MCF 10A (cell line): ENCODE results near the gene ZYG11A. TPM values are rescaled to one million over a fixed set of nuclear protein-coding genes. Genes with fewer than 3 reads are reported as not detected.

Experiments used
- BruUV-seq: library from RNA; stranded (reverse); fragments of 400-500 nt; replicated peaks from 2 replicates; lab custom pipeline; 2021; lab: Mats Ljungman, UMichigan
- CTCF ChIA-PET: fragments of 300-600 bp; sonication (Branson Sonifier 250); formaldehyde crosslinking; extraction: SDS; loops from one replicate; lab custom pipeline; 2021; ENCODE audit warnings: antibody characterized with exemption, inconsistent platforms; lab: Yijun Ruan, JAX
- POLR2A ChIA-PET: fragments of 300-600, 350-650 bp; sonication (Branson Sonifier 250); formaldehyde crosslinking; extraction: SDS; loops from one replicate; lab custom pipeline; 2020; ENCODE audit warnings: antibody characterized with exemption, inconsistent platforms; lab: Yijun Ruan, JAX
- DNase-seq: peaks from one replicate; pipeline ENCODE4 v3.0.0-alpha.2; 2018; ENCODE audit not compliant: unreplicated experiment
- H3K27ac Mint-ChIP-seq: one replicate; pipeline ENCODE4 v1.8.0; 2022; ENCODE audit warnings: mild to moderate bottlenecking, low read depth, mixed read lengths; ENCODE audit not compliant: unreplicated experiment
- H3K27me3 Mint-ChIP-seq: one replicate; pipeline ENCODE4 v1.8.0; 2022; ENCODE audit warnings: mixed read lengths; ENCODE audit not compliant: insufficient read depth, unreplicated experiment
- H3K36me3 Mint-ChIP-seq: one replicate; pipeline ENCODE4 v1.8.0; 2022; ENCODE audit warnings: mild to moderate bottlenecking, moderate library complexity, mixed read lengths; ENCODE audit not compliant: insufficient read depth, unreplicated experiment
- H3K4me1 Mint-ChIP-seq: one replicate; pipeline ENCODE4 v1.8.0; 2022; ENCODE audit warnings: mixed read lengths; ENCODE audit not compliant: insufficient read depth, unreplicated experiment
- H3K4me3 Mint-ChIP-seq: one replicate; pipeline ENCODE4 v1.8.0; 2022; ENCODE audit warnings: mild to moderate bottlenecking, moderate library complexity, mixed read lengths; ENCODE audit not compliant: unreplicated experiment
- H3K9me3 Mint-ChIP-seq: one replicate; pipeline ENCODE4 v1.8.0; 2022; ENCODE audit warnings: mixed read lengths; ENCODE audit not compliant: unreplicated experiment
- intact Hi-C: fragments of 100-400 bp; cut with micrococcal nuclease; formaldehyde crosslinking; loops from 2 replicates; pipeline ENCODE4 v1.14.1; 2022
- total RNA-seq: library from RNA; stranded (reverse); gene quantifications from 2 replicates; pipeline ENCODE4 v1.2.3, GENCODE V29; 2022
- TF ChIP-seq, protein P1 (sequence below): fragments of 200-600 bp; IDR thresholded peaks from one replicate; pipeline ENCODE4 v1.8.0; 2022; ENCODE audit warnings: antibody characterized with exemption, mild to moderate bottlenecking; ENCODE audit not compliant: unreplicated experiment

The ZYG11A gene
- total RNA-seq, 1 experiment from 2014 or later, result not detected

DNA sequence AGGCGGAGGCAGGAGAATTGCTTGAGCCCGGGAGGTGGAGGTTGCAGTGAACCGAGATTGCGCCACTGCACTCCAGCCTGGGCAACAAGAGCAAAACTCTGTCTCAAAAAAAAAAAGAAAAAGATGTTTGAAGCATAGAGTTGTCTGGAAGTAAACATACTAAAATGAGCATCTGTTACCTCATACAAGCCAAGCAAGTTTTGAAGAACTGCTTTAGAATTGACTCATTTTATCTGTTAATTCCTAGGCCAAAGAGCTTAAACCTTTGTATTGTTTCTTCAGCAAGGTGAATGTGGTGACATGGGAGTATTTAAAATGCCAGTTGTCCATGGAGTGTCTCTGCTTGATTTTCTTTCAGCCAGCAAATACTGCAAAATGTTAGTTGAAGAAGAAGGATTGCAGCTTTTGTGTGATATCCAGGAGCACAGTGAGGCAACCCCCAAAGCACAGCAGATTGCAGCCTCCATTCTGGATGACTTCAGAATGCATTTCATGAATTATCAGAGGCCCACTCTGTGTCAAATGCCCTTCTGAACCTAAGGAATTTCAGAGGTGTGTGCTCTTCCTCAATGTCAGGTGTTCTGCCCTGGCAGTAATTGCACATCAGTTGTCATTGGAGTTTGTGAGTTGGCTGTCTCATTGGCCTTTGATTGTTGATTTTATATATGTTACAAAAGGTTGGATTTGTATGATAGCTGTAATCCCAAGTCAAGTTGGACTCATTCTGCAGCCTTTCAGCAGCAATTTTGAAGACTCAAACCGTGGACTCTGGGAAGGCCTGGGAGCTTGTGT lies 50.1 kb downstream of the ZYG11A start:
- DNase-seq, result no peak
- POLR2A ChIA-PET, result interaction anchor here (0.6 to 1.4 kb wide), 2 partner anchors 13 to 16 kb away, joined by 3 read pairs; no protein-coding TSS in a partner anchor
- no peak overlapping the region for H3K27ac Mint-ChIP-seq
- intact Hi-C loops, result no loop called here
- no TSS peak for BruUV-seq
- TF ChIP-seq, protein P1, sequence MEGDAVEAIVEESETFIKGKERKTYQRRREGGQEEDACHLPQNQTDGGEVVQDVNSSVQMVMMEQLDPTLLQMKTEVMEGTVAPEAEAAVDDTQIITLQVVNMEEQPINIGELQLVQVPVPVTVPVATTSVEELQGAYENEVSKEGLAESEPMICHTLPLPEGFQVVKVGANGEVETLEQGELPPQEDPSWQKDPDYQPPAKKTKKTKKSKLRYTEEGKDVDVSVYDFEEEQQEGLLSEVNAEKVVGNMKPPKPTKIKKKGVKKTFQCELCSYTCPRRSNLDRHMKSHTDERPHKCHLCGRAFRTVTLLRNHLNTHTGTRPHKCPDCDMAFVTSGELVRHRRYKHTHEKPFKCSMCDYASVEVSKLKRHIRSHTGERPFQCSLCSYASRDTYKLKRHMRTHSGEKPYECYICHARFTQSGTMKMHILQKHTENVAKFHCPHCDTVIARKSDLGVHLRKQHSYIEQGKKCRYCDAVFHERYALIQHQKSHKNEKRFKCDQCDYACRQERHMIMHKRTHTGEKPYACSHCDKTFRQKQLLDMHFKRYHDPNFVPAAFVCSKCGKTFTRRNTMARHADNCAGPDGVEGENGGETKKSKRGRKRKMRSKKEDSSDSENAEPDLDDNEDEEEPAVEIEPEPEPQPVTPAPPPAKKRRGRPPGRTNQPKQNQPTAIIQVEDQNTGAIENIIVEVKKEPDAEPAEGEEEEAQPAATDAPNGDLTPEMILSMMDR, result no peak
- H3K9me3 Mint-ChIP-seq, result no peaks in the 10 kb centered on the region
- H3K4me3 Mint-ChIP-seq, result no peak overlapping the region
- H3K36me3 Mint-ChIP-seq, result peaks cover 11% of the 10 kb centered on the region
- CTCF ChIA-PET, result interaction anchor here (0.5 to 0.7 kb wide), 3 partner anchors 96 to 191 kb away, joined by 3 read pairs; no protein-coding TSS in a partner anchor
- H3K4me1 Mint-ChIP-seq, result peaks cover 6% of the 10 kb centered on the region
- no peaks in the 10 kb centered on the region for H3K27me3 Mint-ChIP-seq

DNA sequence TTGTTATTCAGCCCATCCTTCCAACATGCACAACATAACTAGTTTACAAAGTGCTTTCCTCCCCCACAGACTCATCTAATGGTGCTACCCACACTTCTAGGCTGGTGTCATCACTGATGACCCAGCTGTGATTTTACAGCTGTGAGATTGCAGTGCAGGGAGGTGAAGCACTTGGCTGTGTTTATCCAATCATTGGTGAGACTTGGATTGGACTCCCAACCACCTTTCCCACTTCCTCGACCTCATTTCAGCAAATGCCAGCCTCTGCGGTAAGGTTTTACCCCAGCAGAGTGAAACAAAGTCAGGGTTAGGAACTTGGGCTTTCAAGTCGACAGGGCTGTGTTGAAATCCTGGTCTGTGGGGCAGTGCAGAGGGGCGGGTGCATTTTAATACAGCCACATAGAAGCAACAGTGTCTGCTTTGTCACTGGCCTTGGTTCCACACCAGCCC lies 56.9 kb downstream of the ZYG11A start:
- BruUV-seq, result no TSS peak
- Mint-ChIP-seq H3K4me3 (no peak overlapping the region), H3K36me3 (peaks cover 6% of the 10 kb centered on the region), H3K27me3 (no peaks in the 10 kb centered on the region), H3K27ac (no peak overlapping the region), H3K9me3 (no peaks in the 10 kb centered on the region), H3K4me1 (no peaks in the 10 kb centered on the region)
- no peak for DNase-seq
- ChIA-PET POLR2A (no interaction called here), CTCF (no interaction called here)
- TF ChIP-seq, protein P1, result no peak
- intact Hi-C loops, result no loop called here

DNA sequence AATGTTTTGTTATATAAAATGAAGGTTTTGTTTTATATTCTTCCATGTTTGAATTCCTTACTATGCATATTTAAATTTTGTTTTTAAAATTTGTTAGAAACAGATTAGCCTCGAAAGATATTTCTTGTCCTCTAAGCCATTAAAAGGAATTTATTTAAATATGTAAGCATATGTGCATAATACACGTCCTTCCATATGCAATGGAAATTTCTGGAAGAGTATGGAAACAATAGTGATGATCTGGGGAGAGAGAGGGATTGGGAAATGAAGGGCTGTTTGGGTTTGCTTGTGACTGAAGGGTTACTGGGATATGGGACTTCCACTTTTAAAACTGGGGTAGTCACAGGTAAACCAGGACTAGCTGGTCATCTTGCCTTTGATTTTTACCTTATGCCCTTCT lies 57.8 kb downstream of the ZYG11A start:
- Mint-ChIP-seq H3K36me3 (peaks cover 12% of the 10 kb centered on the region), H3K4me1 (no peaks in the 10 kb centered on the region), H3K9me3 (no peaks in the 10 kb centered on the region), H3K27ac (no peak overlapping the region), H3K4me3 (no peak overlapping the region), H3K27me3 (no peaks in the 10 kb centered on the region)
- ChIA-PET POLR2A (interaction anchor here (1.0 kb wide), 1 partner anchor 14 kb away, joined by 3 read pairs; no protein-coding TSS in a partner anchor), CTCF (no interaction called here)
- TF ChIP-seq, protein P1, result no peak
- no TSS peak for BruUV-seq
- no peak for DNase-seq
- intact Hi-C loops, result no loop called here

DNA sequence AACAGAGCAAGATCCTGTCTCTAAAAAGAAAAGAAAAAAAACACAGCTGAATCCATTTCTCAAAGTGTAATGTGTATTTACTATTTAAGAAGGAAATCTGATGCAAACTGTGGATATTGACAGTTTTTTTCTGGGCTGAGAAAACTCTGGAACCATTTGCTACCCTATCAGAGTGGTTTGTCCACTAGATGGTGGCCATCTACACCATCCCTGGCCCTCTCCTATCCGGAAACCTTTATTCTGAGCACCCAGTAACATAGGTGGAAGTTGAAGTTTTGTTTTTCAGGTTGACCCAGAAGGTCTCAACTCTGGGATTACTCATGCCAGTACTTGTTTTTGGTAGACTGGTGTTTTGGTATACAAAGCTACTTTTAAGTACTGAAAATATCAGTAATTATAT lies 58.8 kb downstream of the ZYG11A start:
- intact Hi-C loops, result no loop called here
- no TSS peak for BruUV-seq
- H3K27ac Mint-ChIP-seq, result no peak overlapping the region
- no peaks in the 10 kb centered on the region for H3K27me3 Mint-ChIP-seq
- DNase-seq, result no peak
- no peak overlapping the region for H3K4me3 Mint-ChIP-seq
- ChIA-PET CTCF (interaction anchor here (0.6 to 1.0 kb wide), 2 partner anchors 281 to 285 kb away, joined by 3 to 4 read pairs; no protein-coding TSS in a partner anchor), POLR2A (interaction anchor here (0.5 to 0.6 kb wide), 2 partner anchors 19 to 1928 kb away, joined by 3 read pairs; no protein-coding TSS in a partner anchor)
- H3K4me1 Mint-ChIP-seq, result no peaks in the 10 kb centered on the region
- peaks cover 10% of the 10 kb centered on the region for H3K36me3 Mint-ChIP-seq
- TF ChIP-seq, protein P1, result no peak
- H3K9me3 Mint-ChIP-seq, result no peaks in the 10 kb centered on the region
